ENCODE results near the gene GAL3ST2.

DNA sequence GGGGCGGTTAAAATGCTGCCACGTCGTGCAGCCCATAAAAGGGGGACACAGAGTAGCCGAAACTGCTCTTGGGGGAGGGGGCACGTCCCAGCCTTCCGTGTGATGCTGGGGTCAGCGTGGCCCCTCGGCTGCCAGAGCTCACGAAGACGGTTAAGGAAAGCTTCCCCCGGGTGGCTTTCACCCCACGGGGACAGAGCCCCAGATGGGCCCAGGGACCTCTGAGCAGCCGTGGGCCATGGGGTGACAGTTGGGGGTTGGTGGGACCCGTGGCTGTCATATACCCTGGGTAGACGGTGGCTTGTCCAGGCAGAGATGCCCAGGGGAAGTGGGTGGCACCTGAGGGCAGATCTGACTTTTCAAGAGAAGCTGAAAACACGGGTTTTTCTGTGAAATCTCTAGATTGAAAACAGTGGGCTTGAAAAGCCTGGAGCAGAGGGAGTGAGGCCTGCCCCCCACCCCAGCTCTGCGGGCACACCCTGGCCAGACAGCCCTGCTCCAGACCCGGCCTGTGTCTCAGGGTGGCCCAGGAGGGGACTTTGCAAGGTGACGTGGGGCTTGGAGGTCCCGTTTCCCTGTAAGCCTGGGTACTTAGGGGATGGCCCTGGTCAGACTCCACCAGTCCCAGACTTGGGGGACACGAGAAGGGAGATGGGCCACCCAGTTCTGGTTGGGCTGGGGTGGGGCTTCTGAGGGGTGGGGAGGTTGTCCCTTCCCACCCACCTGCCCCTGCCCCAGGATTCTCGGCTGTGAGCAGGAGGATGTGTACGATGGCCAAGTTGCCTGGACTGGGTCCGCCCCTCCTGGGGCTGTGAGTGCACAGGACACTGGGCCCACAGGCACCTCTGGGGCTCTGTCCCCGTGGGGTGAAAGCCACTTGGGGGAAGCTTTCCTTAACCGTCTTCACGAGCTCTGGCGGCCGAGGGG, 33.0 kb downstream of the GAL3ST2 start:
- TF ChIP-seq, protein P1, sequence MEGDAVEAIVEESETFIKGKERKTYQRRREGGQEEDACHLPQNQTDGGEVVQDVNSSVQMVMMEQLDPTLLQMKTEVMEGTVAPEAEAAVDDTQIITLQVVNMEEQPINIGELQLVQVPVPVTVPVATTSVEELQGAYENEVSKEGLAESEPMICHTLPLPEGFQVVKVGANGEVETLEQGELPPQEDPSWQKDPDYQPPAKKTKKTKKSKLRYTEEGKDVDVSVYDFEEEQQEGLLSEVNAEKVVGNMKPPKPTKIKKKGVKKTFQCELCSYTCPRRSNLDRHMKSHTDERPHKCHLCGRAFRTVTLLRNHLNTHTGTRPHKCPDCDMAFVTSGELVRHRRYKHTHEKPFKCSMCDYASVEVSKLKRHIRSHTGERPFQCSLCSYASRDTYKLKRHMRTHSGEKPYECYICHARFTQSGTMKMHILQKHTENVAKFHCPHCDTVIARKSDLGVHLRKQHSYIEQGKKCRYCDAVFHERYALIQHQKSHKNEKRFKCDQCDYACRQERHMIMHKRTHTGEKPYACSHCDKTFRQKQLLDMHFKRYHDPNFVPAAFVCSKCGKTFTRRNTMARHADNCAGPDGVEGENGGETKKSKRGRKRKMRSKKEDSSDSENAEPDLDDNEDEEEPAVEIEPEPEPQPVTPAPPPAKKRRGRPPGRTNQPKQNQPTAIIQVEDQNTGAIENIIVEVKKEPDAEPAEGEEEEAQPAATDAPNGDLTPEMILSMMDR (IDR thresholded peaks at IDR 0.05), result no peak
- TF ChIP-seq POLR2A (IDR thresholded peaks at IDR 0.05) (no peak), EP300 (IDR thresholded peaks at IDR 0.05) (no peak)

Measured in gastroesophageal sphincter (tissue), 3 donors.